Measurements from ENCODE around the gene NEO1. TPM values are rescaled to one million over a fixed set of nuclear protein-coding genes. Genes with fewer than 3 reads are reported as not detected.

NEO1 gene
- total RNA-seq, 1 donor from 2014 or later = 30.3 TPM

GRCh38 chr15:73014904-73015303 is 37.4 kb upstream of the NEO1 start:
- Histone ChIP-seq H3K79me2 (ENCODE audit: insufficient read depth, low read length) (no peaks in the 10 kb centered on the region), H3K27ac (ENCODE audit: low read depth, low read length) (no peak overlapping the region), H4K20me1 (ENCODE audit: insufficient read depth, low read length) (no peaks in the 10 kb centered on the region), H3K4me2 (ENCODE audit: low read length) (no peak overlapping the region), H3K36me3 (ENCODE audit: insufficient read depth, low read length) (no peaks in the 10 kb centered on the region), H3K4me1 (ENCODE audit: insufficient read depth, low read length) (no peaks in the 10 kb centered on the region), H3K9me3 (ENCODE audit: insufficient read depth, low read depth, low read length) (no peaks in the 10 kb centered on the region), H3K27me3 (ENCODE audit: insufficient read depth, low read length) (no peaks in the 10 kb centered on the region), H3K4me3 (ENCODE audit: insufficient read depth, low read depth, low read length) (no peak overlapping the region), H2AFZ (ENCODE audit: low read depth, low read length) (no peak overlapping the region), H3K9ac (ENCODE audit: low read length) (no peak overlapping the region)
- no peak overlapping the region for H3K4me3 Mint-ChIP-seq (ENCODE audit: unreplicated experiment)
- no peaks in the 10 kb centered on the region for H3K9me3 Mint-ChIP-seq (ENCODE audit: unreplicated experiment)
- H3K27ac Mint-ChIP-seq (ENCODE audit: unreplicated experiment) = no peak overlapping the region
- DNase-seq (ENCODE audit: low read depth) (no peak), FAIRE-seq (no peak)
- no peak for TF ChIP-seq EZH2 (IDR thresholded peaks at IDR 0.05; ENCODE audit: insufficient read depth, low read length)
- no peak for TF ChIP-seq CTCF (IDR thresholded peaks at IDR 0.05; ENCODE audit: insufficient read depth, low read depth, low read length)
- H3K36me3 Mint-ChIP-seq (ENCODE audit: low read depth, unreplicated experiment) = no peaks in the 10 kb centered on the region
- H3K27me3 Mint-ChIP-seq (ENCODE audit: low read depth, unreplicated experiment) = peaks cover 4% of the 10 kb centered on the region
- H3K4me1 Mint-ChIP-seq (ENCODE audit: low read depth, unreplicated experiment) = no peaks in the 10 kb centered on the region

GRCh38 chr15:73015493-73015892 is 36.8 kb upstream of the NEO1 start:
- FAIRE-seq = no peak
- Mint-ChIP-seq H3K4me1 (ENCODE audit: low read depth, unreplicated experiment) (no peaks in the 10 kb centered on the region), H3K27me3 (ENCODE audit: low read depth, unreplicated experiment) (peaks cover 4% of the 10 kb centered on the region), H3K9me3 (ENCODE audit: unreplicated experiment) (no peaks in the 10 kb centered on the region), H3K27ac (ENCODE audit: unreplicated experiment) (no peak overlapping the region), H3K4me3 (ENCODE audit: unreplicated experiment) (no peak overlapping the region), H3K36me3 (ENCODE audit: low read depth, unreplicated experiment) (no peaks in the 10 kb centered on the region)
- Histone ChIP-seq H3K36me3 (ENCODE audit: insufficient read depth, low read length) (no peaks in the 10 kb centered on the region), H3K27ac (ENCODE audit: low read depth, low read length) (no peak overlapping the region), H3K4me3 (ENCODE audit: insufficient read depth, low read depth, low read length) (no peak overlapping the region), H3K9ac (ENCODE audit: low read length) (no peak overlapping the region), H3K27me3 (ENCODE audit: insufficient read depth, low read length) (no peaks in the 10 kb centered on the region), H3K79me2 (ENCODE audit: insufficient read depth, low read length) (no peaks in the 10 kb centered on the region), H4K20me1 (ENCODE audit: insufficient read depth, low read length) (no peaks in the 10 kb centered on the region), H3K4me2 (ENCODE audit: low read length) (no peak overlapping the region), H2AFZ (ENCODE audit: low read depth, low read length) (no peak overlapping the region), H3K4me1 (ENCODE audit: insufficient read depth, low read length) (no peaks in the 10 kb centered on the region), H3K9me3 (ENCODE audit: insufficient read depth, low read depth, low read length) (no peaks in the 10 kb centered on the region)
- no peak for DNase-seq (ENCODE audit: low read depth)
- TF ChIP-seq CTCF (IDR thresholded peaks at IDR 0.05; ENCODE audit: insufficient read depth, low read depth, low read length) (no peak), EZH2 (IDR thresholded peaks at IDR 0.05; ENCODE audit: insufficient read depth, low read length) (no peak)

- H3K36me3 Mint-ChIP-seq (ENCODE audit: low read depth, unreplicated experiment) = no peaks in the 10 kb centered on the region
- no peak overlapping the region for H3K27ac ChIP-seq (ENCODE audit: low read depth, low read length)
- TF ChIP-seq EZH2 (IDR thresholded peaks at IDR 0.05; ENCODE audit: insufficient read depth, low read length) (no peak), CTCF (IDR thresholded peaks at IDR 0.05; ENCODE audit: insufficient read depth, low read depth, low read length) (no peak)
- H2AFZ ChIP-seq (ENCODE audit: low read depth, low read length) = no peak overlapping the region
- no peak overlapping the region for H3K9ac ChIP-seq (ENCODE audit: low read length)
- no peak overlapping the region for H3K27ac Mint-ChIP-seq (ENCODE audit: unreplicated experiment)
- no peaks in the 10 kb centered on the region for H4K20me1 ChIP-seq (ENCODE audit: insufficient read depth, low read length)
- H3K4me1 Mint-ChIP-seq (ENCODE audit: low read depth, unreplicated experiment) = peaks cover 18% of the 10 kb centered on the region
- no peak overlapping the region for H3K4me2 ChIP-seq (ENCODE audit: low read length)
- no peaks in the 10 kb centered on the region for H3K27me3 ChIP-seq (ENCODE audit: insufficient read depth, low read length)
- no peak overlapping the region for H3K4me3 ChIP-seq (ENCODE audit: insufficient read depth, low read depth, low read length)
- FAIRE-seq = no peak
- H3K9me3 ChIP-seq (ENCODE audit: insufficient read depth, low read depth, low read length) = no peaks in the 10 kb centered on the region
- H3K36me3 ChIP-seq (ENCODE audit: insufficient read depth, low read length) = no peaks in the 10 kb centered on the region
- no peaks in the 10 kb centered on the region for H3K9me3 Mint-ChIP-seq (ENCODE audit: unreplicated experiment)
- no peak for DNase-seq (ENCODE audit: low read depth)
- H3K4me3 Mint-ChIP-seq (ENCODE audit: unreplicated experiment) = no peak overlapping the region
- H3K4me1 ChIP-seq (ENCODE audit: insufficient read depth, low read length) = peaks cover 4% of the 10 kb centered on the region
- peaks cover 4% of the 10 kb centered on the region for H3K27me3 Mint-ChIP-seq (ENCODE audit: low read depth, unreplicated experiment)
- H3K79me2 ChIP-seq (ENCODE audit: insufficient read depth, low read length) = no peaks in the 10 kb centered on the region
These were observed 34.3 kb upstream of the NEO1 start for GRCh38 chr15:73017987-73018386.
